Esophagus muscularis mucosa (tissue), 4 donors: ENCODE data around the gene ALKBH6. TPM values are rescaled to one million over a fixed set of nuclear protein-coding genes. Genes with fewer than 3 reads are reported as not detected.
A peak's percentile ranks its signal among the peaks of the same experiment; 100 is the strongest.

Source experiments
- DNase-seq: peaks from one replicate; pipeline ENCODE4 v3.0.0-alpha.2; 2017; ENCODE audit errors: extremely low spot score
- H3K27ac ChIP-seq, 4 donors: fragments of 200-600 bp; sonication (generic); replicated peaks in 1 of 4; 1 replicate in 3 of 4; 2 replicates in 1 of 4; pipeline ENCODE4 v1.5.1; 2016 to 2019; ENCODE audit warnings: mild to moderate bottlenecking in 1 of 4
- H3K27me3 ChIP-seq, 4 donors: fragments of 200-600 bp; sonication (generic); one replicate each; pipeline versions ENCODE4 v1.5.1 to v1.6.0; 2016 to 2019
- H3K36me3 ChIP-seq, 4 donors: fragments of 200-600 bp; sonication (generic); one replicate each; pipeline ENCODE4 v1.5.1; 2016 to 2019
- H3K4me1 ChIP-seq, 4 donors: fragments of 200-600 bp; sonication (generic); one replicate each; pipeline ENCODE4 v1.5.1; 2016 to 2019
- H3K4me3 ChIP-seq, 4 donors: fragments of 200-600 bp; sonication (generic); 1 replicate in 2 of 4; 2 replicates in 2 of 4; pipeline ENCODE4 v1.5.1; 2016 to 2019; ENCODE audit warnings: mild to moderate bottlenecking in 4 of 4, moderate library complexity in 1 of 4
- H3K9me3 ChIP-seq, 4 donors: fragments of 200-600 bp; sonication (generic); 1 replicate in 3 of 4; 2 replicates in 1 of 4; pipeline ENCODE4 v1.5.1; 2016 to 2019
- EP300 ChIP-seq: sonication (generic); formaldehyde crosslinking; IDR thresholded peaks from one replicate; pipeline ENCODE4 v1.6.1; 2017; ENCODE audit warnings: antibody characterized with exemption
- POLR2A ChIP-seq: fragments of 450-650 bp; IDR thresholded peaks from one replicate; pipeline ENCODE4 v1.6.1; 2017; ENCODE audit warnings: antibody characterized with exemption, moderate library complexity, mild to moderate bottlenecking, low read depth
- POLR2AphosphoS5 ChIP-seq, 2 donors: sonication (generic); formaldehyde crosslinking; IDR thresholded peaks; one replicate each; pipeline ENCODE4 v1.6.1; 2017; ENCODE audit warnings: antibody characterized with exemption in 2 of 2
- WGBS: methylation state at CpG from one replicate; pipeline ENCODE4 v1.1.5; 2018; 5-methylcytosine and 5-hydroxymethylcytosine counted together
- intact Hi-C: fragments of 100-400 bp; cut with DNase I; formaldehyde crosslinking; loops from one replicate; pipeline ENCODE4 v1.15.1; 2023
- total RNA-seq, 4 donors: library from RNA; depleted of rRNA; stranded (reverse); fragments of >200 nt; gene quantifications; one replicate each; pipeline versions ENCODE4 v1.1.0 to v1.2.1, GENCODE V29; 2016
- TF ChIP-seq, protein P1 (sequence below), 3 experiments: fragments of 200-600 bp in 2 of 3; fragments of 450-650 bp in 1 of 3; sonication (generic) in 2 of 3; IDR thresholded peaks; one replicate each; pipeline ENCODE4 v1.5.1; 2017 to 2019; ENCODE audit warnings: antibody characterized with exemption in 3 of 3, mild to moderate bottlenecking in 2 of 3, moderate library complexity in 1 of 3

Gene ALKBH6
- total RNA-seq, 4 donors from 2014 or later = 27.0 to 43.6 (median 35.5) TPM

- TF ChIP-seq POLR2A (no peak), POLR2AphosphoS5 (IDR thresholded peaks at IDR 0.05) (no peak), EP300 (no peak)
- TF ChIP-seq, protein P1, sequence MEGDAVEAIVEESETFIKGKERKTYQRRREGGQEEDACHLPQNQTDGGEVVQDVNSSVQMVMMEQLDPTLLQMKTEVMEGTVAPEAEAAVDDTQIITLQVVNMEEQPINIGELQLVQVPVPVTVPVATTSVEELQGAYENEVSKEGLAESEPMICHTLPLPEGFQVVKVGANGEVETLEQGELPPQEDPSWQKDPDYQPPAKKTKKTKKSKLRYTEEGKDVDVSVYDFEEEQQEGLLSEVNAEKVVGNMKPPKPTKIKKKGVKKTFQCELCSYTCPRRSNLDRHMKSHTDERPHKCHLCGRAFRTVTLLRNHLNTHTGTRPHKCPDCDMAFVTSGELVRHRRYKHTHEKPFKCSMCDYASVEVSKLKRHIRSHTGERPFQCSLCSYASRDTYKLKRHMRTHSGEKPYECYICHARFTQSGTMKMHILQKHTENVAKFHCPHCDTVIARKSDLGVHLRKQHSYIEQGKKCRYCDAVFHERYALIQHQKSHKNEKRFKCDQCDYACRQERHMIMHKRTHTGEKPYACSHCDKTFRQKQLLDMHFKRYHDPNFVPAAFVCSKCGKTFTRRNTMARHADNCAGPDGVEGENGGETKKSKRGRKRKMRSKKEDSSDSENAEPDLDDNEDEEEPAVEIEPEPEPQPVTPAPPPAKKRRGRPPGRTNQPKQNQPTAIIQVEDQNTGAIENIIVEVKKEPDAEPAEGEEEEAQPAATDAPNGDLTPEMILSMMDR (IDR thresholded peaks at IDR 0.05) = no peak
Observed at GRCh38 chr19:35990156-35990555, 23.9 kb downstream of the ALKBH6 start.

DNA sequence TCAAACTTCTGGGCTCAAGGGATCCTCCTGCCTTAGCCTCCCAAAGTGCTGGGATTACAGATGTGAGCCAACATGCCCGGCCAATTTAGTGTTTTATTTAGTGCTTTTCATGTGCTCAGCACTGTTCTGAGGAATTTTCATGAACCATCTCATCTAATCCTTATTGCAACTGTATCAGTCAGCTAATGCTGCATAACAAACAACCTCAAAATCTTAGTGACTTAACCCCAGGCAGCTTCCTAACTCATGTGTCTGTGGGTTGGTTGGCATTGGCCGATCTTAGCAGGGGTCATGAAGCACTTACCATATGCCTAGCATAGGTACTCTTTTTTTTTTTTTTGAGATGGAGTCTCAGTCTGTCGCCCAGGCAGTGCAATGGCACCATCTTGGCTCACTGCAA lies 25.2 kb downstream of the ALKBH6 start:
- H3K27ac ChIP-seq = no peak overlapping the region
- H3K9me3 ChIP-seq = no peaks in the 10 kb centered on the region
- no peak overlapping the region for H3K4me3 ChIP-seq
- intact Hi-C loops = no loop called here
- 94% methylated on average over 3 of the region's 3 CpGs for WGBS
- no peak for DNase-seq
- H3K27me3 ChIP-seq = peaks cover 2 to 65% (median 13%) of the 10 kb centered on the region in 4 donors
- TF ChIP-seq, protein P1 (IDR thresholded peaks at IDR 0.05) = no peak
- TF ChIP-seq EP300 = no peak
- no peaks in the 10 kb centered on the region for H3K36me3 ChIP-seq
- peaks cover 6 to 13% (median 13%) of the 10 kb centered on the region in 4 donors for H3K4me1 ChIP-seq

More at GRCh38 chr19:35990156-35990555, 23.9 kb downstream of the ALKBH6 start:
- 92% methylated on average over 4 of the region's 4 CpGs for WGBS
- intact Hi-C loops = no loop called here
- peaks cover 2 to 52% (median 13%) of the 10 kb centered on the region in 4 donors for H3K27me3 ChIP-seq
- no peaks in the 10 kb centered on the region for H3K9me3 ChIP-seq
- no peak overlapping the region for H3K4me3 ChIP-seq
- DNase-seq = no peak
- H3K36me3 ChIP-seq = no peaks in the 10 kb centered on the region
- peaks cover 12 to 23% (median 22%) of the 10 kb centered on the region in 4 donors for H3K4me1 ChIP-seq
- no peak overlapping the region for H3K27ac ChIP-seq

DNA sequence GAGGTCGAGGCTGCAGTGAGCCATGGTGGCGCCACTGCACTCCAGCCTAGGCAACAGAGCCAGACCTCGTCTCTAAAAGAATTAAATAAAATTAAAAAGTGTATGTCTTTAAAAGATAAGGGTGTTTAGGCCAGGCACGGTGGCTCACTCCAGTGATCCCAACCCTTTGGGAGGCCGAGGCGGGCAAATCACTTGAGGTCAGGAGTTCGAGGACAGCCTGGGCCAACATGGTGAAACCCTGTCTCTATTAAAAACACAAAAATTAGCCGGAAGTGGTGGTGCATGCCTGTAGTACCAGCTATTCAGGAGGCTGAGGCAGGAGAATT lies 26.5 kb downstream of the ALKBH6 start:
- no peaks in the 10 kb centered on the region for H3K9me3 ChIP-seq
- H3K36me3 ChIP-seq = no peaks in the 10 kb centered on the region
- H3K27ac ChIP-seq = no peak overlapping the region
- peaks cover 6 to 12% (median 10%) of the 10 kb centered on the region in 4 donors for H3K4me1 ChIP-seq
- TF ChIP-seq, protein P1 (IDR thresholded peaks at IDR 0.05) = no peak
- TF ChIP-seq POLR2A (no peak), POLR2AphosphoS5 (IDR thresholded peaks at IDR 0.05) (no peak), EP300 (no peak)
- no peak for DNase-seq
- H3K27me3 ChIP-seq = peaks cover 2 to 78% (median 13%) of the 10 kb centered on the region in 4 donors
- H3K4me3 ChIP-seq = peak overlapping the region; percentile 39 to 56 (median 42)
- 31% methylated on average over 8 of the region's 8 CpGs for WGBS
- intact Hi-C loops = no loop called here

DNA sequence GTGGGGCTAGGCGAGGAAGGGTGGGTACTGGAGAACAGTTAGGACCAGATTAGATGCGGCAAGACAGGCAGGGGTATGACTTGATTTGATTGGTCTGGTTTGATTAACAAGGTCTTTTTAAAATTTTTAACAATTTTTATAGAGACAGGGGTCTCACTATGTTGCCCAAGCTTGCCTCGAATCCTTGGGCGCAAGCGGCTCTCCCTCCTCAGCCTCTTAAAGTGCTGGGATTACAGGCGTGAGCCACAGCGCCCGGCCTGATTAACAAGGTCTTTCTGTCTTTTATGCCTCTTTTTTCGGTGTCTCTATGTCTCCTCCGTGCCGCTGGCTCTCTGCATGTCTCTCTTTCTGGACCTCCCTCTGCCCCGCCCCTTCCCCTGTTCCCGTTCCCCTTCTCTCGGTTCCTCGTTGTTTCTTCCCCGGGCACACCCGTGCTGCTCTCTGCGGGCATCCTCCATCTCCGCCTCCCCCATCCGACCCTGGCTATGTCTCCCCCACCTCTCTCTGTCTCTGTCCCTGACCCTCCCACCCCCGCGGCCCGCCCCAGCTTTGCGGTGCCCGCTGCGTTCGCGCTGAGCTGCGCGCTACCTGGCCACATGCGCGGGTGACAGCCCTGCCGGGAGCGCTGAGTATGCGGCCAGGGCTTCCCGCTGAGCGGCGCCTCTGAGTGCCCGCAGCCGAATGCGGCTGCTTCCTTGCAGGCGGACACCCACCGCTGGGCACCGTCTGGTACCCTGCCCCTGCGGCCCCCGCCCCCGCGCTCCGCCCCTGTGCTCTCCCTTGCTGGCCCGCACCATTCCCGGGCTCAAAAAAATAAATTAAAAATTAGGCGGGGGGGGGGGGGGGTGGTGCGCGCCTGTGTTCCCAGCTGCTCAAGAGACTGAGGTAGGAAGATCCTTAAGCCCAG lies 27.1 kb downstream of the ALKBH6 start:
- Histone ChIP-seq H3K36me3 (no peaks in the 10 kb centered on the region), H3K27me3 (peaks cover 2 to 83% (median 13%) of the 10 kb centered on the region in 4 donors), H3K9me3 (no peaks in the 10 kb centered on the region), H3K4me1 (peaks cover 6 to 12% (median 10%) of the 10 kb centered on the region in 4 donors), H3K27ac (no peak overlapping the region), H3K4me3 (peak overlapping the region; percentile 39 to 56 (median 42))
- TF ChIP-seq, protein P1 (IDR thresholded peaks at IDR 0.05) = no peak
- TF ChIP-seq POLR2A = no peak
- no peak for TF ChIP-seq EP300
- TF ChIP-seq POLR2AphosphoS5 (IDR thresholded peaks at IDR 0.05) = no peak
- intact Hi-C loops = no loop called here
- no peak for DNase-seq
- 6% methylated on average over 47 of the region's 54 CpGs for WGBS
